ENCODE measurements around the gene PPFIA4.

The PPFIA4 gene

DNA sequence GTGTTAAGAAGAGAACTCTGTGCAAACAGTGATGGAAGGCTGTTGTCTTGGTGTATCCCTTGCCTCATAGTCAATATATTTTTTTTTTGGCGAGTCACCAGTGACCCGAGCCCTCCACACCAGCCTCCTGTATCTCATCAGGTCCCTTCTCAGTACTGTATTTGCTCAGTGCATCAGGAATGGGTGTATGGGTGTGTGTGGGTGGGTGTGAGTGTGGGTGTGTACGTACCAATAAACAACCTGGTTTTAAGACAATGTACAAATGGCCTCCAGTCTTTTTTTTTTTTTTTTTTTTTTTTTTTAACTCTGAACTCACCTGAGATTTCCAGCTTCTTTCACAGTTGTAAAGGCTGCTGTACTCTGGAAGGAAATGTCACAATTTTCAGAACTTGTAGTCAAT is 52.2 kb downstream of the PPFIA4 start:
- no peak for DNase-seq (ENCODE audit: low spot score)
- H3K27ac ChIP-seq, result no peak overlapping the region
- no peak overlapping the region for H3K4me3 ChIP-seq
- TF ChIP-seq, protein P1, sequence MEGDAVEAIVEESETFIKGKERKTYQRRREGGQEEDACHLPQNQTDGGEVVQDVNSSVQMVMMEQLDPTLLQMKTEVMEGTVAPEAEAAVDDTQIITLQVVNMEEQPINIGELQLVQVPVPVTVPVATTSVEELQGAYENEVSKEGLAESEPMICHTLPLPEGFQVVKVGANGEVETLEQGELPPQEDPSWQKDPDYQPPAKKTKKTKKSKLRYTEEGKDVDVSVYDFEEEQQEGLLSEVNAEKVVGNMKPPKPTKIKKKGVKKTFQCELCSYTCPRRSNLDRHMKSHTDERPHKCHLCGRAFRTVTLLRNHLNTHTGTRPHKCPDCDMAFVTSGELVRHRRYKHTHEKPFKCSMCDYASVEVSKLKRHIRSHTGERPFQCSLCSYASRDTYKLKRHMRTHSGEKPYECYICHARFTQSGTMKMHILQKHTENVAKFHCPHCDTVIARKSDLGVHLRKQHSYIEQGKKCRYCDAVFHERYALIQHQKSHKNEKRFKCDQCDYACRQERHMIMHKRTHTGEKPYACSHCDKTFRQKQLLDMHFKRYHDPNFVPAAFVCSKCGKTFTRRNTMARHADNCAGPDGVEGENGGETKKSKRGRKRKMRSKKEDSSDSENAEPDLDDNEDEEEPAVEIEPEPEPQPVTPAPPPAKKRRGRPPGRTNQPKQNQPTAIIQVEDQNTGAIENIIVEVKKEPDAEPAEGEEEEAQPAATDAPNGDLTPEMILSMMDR (IDR thresholded peaks at IDR 0.05), result no peak

DNA sequence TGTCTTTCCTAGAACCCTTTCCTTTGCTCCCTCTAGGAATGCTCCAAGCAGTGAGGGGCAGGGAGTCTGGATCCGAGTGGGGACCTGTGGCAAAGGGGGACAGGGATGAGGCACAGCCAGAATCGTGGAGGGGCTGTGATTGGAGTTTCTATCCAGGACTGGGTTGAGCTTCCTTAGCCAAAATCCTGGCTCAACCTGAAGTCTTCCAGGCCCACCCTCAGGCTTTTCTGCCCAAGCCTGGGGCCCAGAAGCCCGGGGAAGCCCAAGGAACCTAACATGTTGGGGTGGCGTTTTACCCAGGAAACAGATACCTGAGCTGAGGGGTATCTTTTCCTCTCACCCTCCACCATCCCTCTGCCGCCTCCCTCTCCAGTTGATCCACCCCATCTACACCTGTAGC is 54.2 kb downstream of the PPFIA4 start:
- peak; percentile 12 for DNase-seq (ENCODE audit: low spot score)

DNA sequence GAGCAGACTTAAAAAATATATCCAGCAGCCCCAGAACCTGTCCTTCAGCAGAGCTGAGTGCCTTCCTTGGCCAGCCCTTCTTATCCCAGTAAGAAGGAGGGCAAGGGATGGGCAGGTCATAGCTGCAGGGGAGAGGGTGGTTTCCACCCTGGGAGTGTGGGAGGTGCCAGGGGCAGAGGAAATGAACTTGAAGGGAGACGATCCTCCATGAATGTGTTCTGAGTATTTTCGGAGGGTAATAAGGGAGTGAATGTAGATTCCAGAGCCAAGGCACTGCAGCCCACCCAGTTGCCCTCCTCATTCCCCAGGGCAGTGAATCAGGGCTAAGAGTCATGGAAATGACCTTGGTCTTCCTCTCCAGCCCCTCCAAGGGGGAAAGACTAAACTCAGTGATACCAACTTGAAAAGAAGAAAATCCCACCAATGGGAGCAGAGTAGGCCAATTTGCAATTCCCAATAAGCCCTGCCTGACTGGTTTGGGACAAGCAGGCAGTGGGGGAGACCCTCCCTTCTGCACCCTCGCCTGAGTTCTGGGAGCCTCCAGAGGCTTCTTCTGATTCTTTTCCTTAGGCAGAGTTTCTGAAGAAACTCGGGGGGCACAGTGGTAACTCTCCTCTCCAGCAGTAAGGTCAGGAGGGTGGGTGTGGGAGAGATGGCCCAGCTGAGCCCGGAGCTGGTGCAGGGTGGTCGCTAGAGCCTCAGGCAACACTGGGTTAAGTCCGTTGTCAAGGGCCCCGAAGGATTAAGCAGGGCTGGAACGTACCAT is 55.4 kb downstream of the PPFIA4 start:
- Histone ChIP-seq H3K27ac (no peak overlapping the region), H3K4me3 (no peak overlapping the region)
- DNase-seq (ENCODE audit: low spot score), result peak; percentile 58
- TF ChIP-seq, protein P1 (IDR thresholded peaks at IDR 0.05), result no peak

More for the DNA sequence above, 54.2 kb downstream of the PPFIA4 start:
- TF ChIP-seq, protein P1 (IDR thresholded peaks at IDR 0.05), result no peak
- Histone ChIP-seq H3K4me3 (no peak overlapping the region), H3K27ac (no peak overlapping the region)

DNA sequence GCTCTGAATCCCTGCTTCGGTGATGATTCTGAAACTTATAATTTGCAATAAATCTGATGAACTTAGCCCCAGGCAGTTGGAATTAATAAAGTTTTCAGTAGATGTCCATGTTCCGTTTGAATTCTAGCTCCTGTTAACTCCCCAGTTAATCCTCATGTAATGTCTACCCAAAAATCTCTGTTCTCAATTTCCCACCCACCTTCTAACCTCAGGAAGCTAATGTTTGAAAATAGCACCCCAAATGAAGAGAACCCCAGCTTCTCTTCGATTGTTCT is 55.9 kb downstream of the PPFIA4 start:
- TF ChIP-seq, protein P1 (IDR thresholded peaks at IDR 0.05), result no peak
- H3K4me3 ChIP-seq, result no peak overlapping the region
- DNase-seq (ENCODE audit: low spot score), result no peak
- no peak overlapping the region for H3K27ac ChIP-seq

DNA sequence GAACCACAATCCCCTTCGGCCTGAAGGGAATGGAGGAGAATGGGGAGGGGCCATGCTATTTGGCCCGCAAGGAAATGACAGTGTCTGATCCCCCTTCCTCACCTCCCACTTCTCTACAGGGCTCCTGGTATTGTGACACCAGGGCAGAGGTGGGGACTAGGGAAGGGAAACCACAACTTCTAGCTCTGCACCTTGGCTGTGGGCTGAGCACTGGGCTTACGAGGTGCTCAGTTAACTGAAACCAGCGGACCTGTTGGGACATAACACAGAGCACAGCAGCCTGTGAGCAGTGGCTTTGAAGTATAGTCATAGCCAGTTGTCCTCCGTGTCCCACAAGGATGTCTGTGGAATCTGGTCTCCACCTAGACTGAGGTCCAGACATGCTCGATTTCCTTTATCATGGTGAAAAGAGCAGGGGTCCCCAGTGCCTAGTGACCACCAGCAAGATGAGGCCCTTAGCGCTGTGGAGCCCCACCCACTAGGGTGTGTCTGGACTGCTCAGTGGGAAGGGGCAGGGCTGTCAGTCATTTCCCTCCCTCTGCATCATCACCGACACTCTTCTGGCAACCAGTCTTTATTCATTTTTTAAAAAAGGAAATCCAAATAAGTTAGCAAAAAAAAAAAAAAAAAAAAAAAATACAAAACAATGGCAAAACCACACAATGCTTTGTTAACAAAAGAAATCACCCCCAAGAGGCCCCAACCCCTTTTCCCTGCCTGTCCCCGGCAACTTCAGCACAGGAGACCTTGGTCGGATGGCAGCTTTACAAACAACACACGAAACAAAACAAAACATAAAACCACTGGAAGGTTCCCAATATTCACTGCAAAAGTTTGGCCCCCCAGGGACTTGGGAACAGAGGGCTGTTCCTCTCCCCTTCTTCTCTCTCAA is 56.5 kb downstream of the PPFIA4 start:
- H3K27ac ChIP-seq, result no peak overlapping the region
- DNase-seq (ENCODE audit: low spot score), result peak; percentile 41
- TF ChIP-seq, protein P1 (IDR thresholded peaks at IDR 0.05), result no peak
- no peak overlapping the region for H3K4me3 ChIP-seq

DNA sequence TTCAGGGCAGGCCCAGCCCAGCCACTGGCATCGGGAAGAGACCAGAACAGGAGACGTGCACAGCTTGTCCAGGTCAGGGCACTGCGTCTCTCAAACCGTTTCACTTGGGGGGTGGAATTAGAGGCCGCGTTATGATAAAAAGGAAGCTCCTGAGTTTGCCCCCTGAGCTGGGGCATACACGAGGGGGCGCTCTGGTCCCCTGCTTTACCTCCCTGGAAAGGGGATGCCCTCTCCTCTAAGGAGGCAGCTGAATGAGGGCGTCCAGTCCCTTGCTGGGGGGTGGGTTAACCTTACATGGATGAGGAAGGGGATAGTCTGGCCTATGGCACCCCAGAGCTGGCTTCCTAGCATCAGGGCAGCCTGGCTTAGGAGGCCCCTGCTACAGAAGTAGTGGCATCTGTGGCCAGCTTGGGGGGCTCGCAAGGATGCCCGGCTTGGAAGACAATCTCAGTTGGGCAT is 57.2 kb downstream of the PPFIA4 start:
- H3K27ac ChIP-seq, result no peak overlapping the region
- TF ChIP-seq, protein P1 (IDR thresholded peaks at IDR 0.05), result no peak
- H3K4me3 ChIP-seq, result no peak overlapping the region
- DNase-seq (ENCODE audit: low spot score), result no peak
